Iris pigment epithelial cell (primary cell): ENCODE data around the gene SCFD1.

ENCODE experiments used
- DNase-seq: peaks from one replicate; pipeline ENCODE4 v3.0.0-alpha.2; 2011; ENCODE audit warnings: low read depth

Gene SCFD1

DNA sequence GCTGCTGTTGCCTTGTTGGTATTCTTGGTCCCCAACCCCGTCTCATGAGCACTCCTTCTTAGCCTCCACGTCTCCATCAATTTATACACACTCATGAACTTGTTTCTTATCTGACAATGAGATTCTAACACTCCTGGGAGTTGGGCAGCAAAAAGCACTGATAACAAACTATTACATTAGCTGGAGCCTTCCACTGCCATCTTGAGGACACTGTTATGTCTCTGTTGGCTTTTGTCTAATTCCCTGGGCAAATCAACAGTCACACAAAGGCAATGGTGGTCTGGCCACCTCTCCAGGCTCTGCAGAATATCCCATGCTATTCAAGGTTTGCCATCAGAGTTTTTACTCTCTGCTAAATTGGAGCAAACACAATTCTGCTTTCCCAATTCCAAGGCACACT lies 134.5 kb downstream of the SCFD1 start:
- DNase-seq: no peak

GRCh38 chr14:30757082-30757481 lies 135.0 kb downstream of the SCFD1 start:
- no peak for DNase-seq

DNA sequence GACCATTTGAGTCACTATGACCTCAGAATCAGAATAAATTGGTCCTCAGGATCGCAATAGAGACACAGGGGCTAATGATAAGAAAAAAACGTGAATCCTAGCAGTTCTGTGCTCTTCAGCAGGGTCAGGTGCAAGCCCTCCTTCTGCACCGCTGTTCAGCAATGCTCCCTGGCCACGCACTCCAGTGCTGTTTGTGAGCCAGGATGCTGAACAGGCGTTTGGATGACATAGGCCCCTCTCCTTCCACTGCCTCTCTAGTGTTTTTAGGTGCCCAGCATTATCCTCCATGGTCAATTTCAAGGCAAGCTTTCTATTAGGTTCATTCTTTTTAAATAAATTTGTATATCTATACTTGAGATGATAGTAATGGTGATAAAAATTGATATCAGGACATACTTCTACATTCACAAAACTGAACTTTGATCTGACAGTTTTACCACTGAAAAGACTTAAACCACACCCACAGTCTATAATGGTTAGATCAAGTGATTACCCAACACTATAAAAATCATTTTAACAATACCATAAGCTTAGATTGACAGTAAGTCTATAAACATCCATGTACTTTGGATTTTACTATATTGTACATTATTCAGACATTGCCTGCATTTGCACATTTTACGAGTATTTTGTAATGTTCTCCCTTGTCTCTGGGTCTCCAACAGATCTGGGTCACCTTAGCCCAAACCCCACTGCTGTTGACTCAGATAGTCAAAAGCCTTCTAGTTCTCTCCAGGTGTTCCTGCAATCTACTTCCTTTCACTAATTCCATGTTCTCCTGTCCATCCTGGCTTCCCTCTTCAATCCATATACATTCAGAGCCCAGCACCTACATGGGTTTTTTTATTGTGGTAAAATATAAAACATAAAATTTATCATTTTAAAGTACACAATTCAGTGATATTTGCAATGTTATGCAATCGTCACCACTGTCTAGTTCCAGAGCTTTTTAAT lies 137.3 kb downstream of the SCFD1 start:
- no peak for DNase-seq

- no peak for DNase-seq
These were observed 141.8 kb downstream of the SCFD1 start for GRCh38 chr14:30763891-30764290.

DNA sequence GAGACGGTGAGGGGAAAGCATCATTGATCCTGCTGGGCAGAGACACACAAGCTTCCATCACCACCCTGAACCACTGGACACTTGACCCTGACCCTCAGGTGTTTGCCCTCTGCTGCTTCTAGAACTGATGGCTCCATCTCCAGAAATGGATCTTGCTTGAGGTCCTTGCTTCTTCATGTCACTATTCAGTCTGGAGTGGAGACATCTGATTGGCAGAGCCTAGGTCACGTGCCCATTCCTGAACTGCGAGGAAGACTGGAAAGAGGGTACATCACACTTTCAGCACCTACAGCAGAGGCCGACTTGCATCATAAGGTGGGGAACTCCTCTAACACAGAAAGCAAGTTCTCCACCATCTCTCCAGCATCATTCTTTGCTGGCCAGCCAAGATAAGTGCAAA lies 145.5 kb downstream of the SCFD1 start:
- no peak for DNase-seq

DNA sequence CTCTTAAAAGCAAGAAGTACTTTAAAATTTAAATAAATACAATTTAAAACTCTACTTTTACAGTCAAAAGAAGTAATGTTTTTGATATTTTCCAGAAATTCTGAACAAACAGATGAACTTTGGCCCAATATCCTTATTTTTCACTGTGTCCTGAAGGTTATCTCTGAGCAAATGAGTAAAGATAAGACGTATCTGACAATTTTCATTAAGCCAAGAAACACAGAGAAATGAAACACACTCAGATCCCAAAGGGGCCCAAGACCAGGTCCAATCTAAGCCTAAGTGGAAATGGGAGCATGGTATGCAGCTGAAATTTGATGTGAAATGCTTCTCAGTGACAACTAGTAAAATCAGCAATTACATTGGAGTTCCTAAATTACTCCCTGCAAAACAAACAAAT lies 146.7 kb downstream of the SCFD1 start:
- no peak for DNase-seq

GRCh38 chr14:30770376-30770775 lies 148.3 kb downstream of the SCFD1 start:
- no peak for DNase-seq

GRCh38 chr14:30771595-30771994 lies 149.5 kb downstream of the SCFD1 start:
- no peak for DNase-seq

GRCh38 chr14:30779210-30779609 lies 157.1 kb downstream of the SCFD1 start:
- peak; percentile 54 for DNase-seq
